Activated naive CD4-positive, alpha-beta T cell treated with anti-CD3 and anti-CD28 coated beads, Interleukin-2, amount 50 U/mL, for 72 hours (primary cell): ENCODE measurements around the gene CACNA1B. TPM values are rescaled to one million over a fixed set of nuclear protein-coding genes. Genes with fewer than 3 reads are reported as not detected.
A peak's percentile ranks its signal among the peaks of the same experiment; 100 is the strongest.

Experiments used
- ATAC-seq, 2 donors: fragments of 150-1000 bp; cut with Tn5 transposase; 2 replicates each; pipeline ENCODE4 v1.10.0; 2021; ENCODE audit warnings: mild to moderate bottlenecking in 2 of 2, moderate library complexity in 2 of 2
- DNase-seq, 2 donors: peaks; one replicate each; pipeline ENCODE4 v3.0.0; 2021 to 2022; ENCODE audit warnings: low spot score in 2 of 2
- H3K27ac Mint-ChIP-seq, 2 donors: one replicate each; pipeline ENCODE4 v1.8.0; 2022; ENCODE audit warnings: mild to moderate bottlenecking in 2 of 2, mixed read lengths in 2 of 2
- H3K36me3 Mint-ChIP-seq, 2 donors: one replicate each; pipeline ENCODE4 v1.8.0; 2022; ENCODE audit warnings: mixed read lengths in 2 of 2
- H3K9me3 Mint-ChIP-seq, 2 donors: one replicate each; pipeline ENCODE4 v1.8.0; 2022; ENCODE audit warnings: mixed read lengths in 2 of 2
- total RNA-seq, 2 donors: library from RNA; stranded (reverse); gene quantifications; one replicate each; pipeline ENCODE4 v1.2.3, GENCODE V29; 2022

Gene CACNA1B
- total RNA-seq, 2 donors from 2014 or later, result 0.04 to 0.07 TPM

DNA sequence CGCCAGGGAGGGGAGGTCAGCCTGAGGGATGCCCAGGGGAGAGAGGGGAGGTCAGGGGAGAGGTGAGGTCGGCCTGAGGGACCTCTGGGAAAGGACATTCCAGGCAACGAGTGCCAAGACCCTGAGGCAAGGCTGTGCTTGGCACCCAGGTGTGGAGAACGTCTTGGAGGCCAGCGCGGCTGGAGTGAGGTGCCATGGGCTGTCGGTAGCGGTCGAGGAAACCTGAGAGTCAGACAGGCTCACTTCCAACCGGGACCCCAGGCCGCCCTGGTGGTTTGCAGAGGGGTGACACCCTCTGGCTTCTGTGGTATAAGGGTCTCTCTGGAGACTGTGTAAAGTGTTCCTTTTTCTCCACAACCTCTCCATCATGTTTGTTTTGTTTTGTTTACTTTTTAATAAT, 82.9 kb downstream of the CACNA1B start:
- peaks cover 5% of the 10 kb centered on the region in 2 donors for H3K9me3 Mint-ChIP-seq
- ATAC-seq, result no peak
- no peaks in the 10 kb centered on the region for H3K36me3 Mint-ChIP-seq
- DNase-seq, result peak in 1 of 2 donors; percentile 23
- H3K27ac Mint-ChIP-seq, result no peak overlapping the region

DNA sequence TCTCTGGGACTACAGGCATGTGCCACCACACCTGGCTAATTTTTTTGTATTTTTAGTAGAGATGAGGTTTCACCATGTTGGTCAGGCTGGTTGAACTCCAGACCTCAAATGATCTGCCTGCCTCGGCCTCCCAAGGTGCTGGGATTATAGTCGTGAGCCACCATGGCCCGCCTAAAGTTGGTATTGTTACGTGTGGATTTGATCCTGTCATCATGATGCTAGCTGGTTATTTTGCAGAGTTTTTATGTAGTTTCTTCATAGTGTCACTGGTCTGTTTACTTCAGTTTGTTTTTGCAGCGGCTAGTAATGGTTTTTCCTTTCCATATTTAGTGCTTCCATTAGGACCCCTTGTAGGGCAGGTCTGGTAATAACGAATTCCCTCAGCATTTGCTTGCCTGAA, 85.9 kb downstream of the CACNA1B start:
- Mint-ChIP-seq H3K36me3 (no peaks in the 10 kb centered on the region), H3K9me3 (peaks cover 5% of the 10 kb centered on the region in 2 donors), H3K27ac (no peak overlapping the region)
- no peak for DNase-seq
- ATAC-seq, result no peak

DNA sequence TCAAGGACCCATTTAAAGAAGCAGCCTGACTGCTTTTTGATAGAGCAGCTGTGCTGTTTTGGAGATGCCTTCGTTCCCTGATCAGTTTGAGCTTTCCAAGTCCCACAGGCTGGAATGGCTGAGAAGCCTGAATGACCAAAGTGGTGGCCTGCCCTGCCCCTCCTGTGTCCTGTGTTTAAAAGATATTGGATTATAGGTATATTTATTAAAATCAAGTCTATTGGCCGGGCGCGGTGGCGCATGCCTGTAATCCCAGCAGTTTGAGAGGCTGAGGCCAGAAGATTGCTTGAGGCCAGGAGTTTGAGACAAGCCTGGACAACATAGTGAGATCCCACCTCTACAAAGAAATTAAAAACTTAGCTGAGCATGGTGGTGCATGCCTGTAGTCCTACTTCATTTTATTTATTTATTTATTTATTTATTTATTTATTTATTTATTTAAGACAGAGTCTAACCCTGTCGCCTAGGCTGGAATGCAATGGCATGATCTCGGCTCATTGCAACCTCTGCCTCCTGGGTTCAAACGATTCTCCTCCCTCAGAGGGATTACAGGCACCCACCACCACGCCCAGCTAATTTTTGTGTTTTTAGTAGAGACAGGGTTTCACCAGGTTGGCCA, 87.7 kb downstream of the CACNA1B start:
- Mint-ChIP-seq H3K27ac (no peak overlapping the region), H3K36me3 (no peaks in the 10 kb centered on the region), H3K9me3 (peaks cover 5% of the 10 kb centered on the region in 2 donors)
- ATAC-seq, result no peak
- no peak for DNase-seq

DNA sequence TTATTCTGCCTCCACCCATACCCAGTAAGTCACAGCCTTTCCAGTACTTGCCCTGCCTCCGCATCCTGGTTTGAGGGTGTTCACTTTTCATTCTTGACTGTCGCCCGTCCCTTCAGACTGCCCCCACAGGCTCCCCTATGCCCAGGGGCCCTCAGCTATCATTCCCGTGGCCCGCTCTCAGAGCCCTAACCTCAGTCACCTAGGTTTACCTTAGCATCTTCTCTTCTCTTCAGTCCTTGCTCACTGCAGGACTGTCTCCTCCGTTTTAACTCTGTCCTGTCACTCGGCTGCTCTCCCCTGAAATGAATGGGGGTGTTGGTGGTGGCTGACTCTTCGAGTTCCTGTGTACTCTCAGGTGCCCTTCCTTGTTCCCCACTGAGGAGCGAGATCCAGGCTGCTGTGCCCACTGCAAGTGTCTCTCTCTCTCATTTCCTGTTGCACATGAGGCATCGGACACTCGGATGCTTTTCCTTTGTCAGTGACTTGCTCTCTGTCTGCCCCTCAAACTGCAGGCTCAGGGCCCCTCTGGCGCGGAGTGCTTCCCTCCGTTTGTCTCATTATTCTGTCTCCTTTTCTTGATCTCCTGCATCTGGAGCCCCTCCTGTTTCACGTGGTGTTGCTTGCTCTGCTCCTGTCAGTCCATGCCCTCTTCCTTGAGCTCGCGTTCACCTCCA, 89.8 kb downstream of the CACNA1B start:
- no peaks in the 10 kb centered on the region for H3K36me3 Mint-ChIP-seq
- no peak for DNase-seq
- ATAC-seq, result no peak
- H3K27ac Mint-ChIP-seq, result no peak overlapping the region
- peaks cover 3 to 4% of the 10 kb centered on the region in 2 donors for H3K9me3 Mint-ChIP-seq

DNA sequence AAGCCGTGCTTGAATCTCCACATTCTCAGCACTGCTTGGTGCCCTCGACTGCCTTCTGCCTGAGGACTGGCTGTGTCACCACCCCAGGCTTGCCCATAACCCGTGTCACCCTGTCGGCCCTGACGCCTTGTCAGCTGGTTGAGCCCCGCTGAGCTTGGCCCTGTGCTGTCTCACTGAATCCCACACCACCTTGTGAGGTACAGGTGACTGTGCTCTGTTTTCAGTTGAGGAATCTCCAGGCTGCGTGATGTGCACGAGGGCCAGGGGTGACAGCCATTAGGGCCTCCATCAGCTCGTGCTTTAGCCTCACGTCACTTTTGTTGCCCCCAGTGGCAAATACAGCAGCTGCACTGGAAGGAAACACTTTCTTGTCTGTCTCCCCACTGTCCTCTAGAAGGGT, 90.7 kb downstream of the CACNA1B start:
- DNase-seq, result peak in 1 of 2 donors; percentile 38
- Mint-ChIP-seq H3K36me3 (no peaks in the 10 kb centered on the region), H3K9me3 (no peaks in the 10 kb centered on the region), H3K27ac (no peak overlapping the region)
- ATAC-seq, result no peak

GRCh38 chr9:137969008-137969407, 91.4 kb downstream of the CACNA1B start:
- no peaks in the 10 kb centered on the region for H3K36me3 Mint-ChIP-seq
- H3K27ac Mint-ChIP-seq, result no peak overlapping the region
- no peaks in the 10 kb centered on the region for H3K9me3 Mint-ChIP-seq
- DNase-seq (no peak), ATAC-seq (no peak)

- Mint-ChIP-seq H3K36me3 (no peaks in the 10 kb centered on the region), H3K9me3 (no peaks in the 10 kb centered on the region), H3K27ac (no peak overlapping the region)
- DNase-seq (no peak), ATAC-seq (no peak)
Measured at GRCh38 chr9:137969685-137970084, 92.1 kb downstream of the CACNA1B start.

GRCh38 chr9:137970098-137970497, 92.5 kb downstream of the CACNA1B start:
- Mint-ChIP-seq H3K27ac (no peak overlapping the region), H3K9me3 (no peaks in the 10 kb centered on the region), H3K36me3 (no peaks in the 10 kb centered on the region)
- no peak for ATAC-seq
- no peak for DNase-seq

- no peak for DNase-seq
- no peaks in the 10 kb centered on the region for H3K9me3 Mint-ChIP-seq
- no peak for ATAC-seq
Measured at GRCh38 chr9:137970686-137971476, 93.3 kb downstream of the CACNA1B start.

GRCh38 chr9:137971477-137972138, 94.0 kb downstream of the CACNA1B start:
- ATAC-seq, result no peak
- Mint-ChIP-seq H3K9me3 (no peaks in the 10 kb centered on the region), H3K36me3 (no peaks in the 10 kb centered on the region), H3K27ac (no peak overlapping the region)
- peak in 1 of 2 donors; percentile 37 for DNase-seq

More at GRCh38 chr9:137970686-137971476, 93.3 kb downstream of the CACNA1B start:
- Mint-ChIP-seq H3K27ac (no peak overlapping the region), H3K36me3 (no peaks in the 10 kb centered on the region)

DNA sequence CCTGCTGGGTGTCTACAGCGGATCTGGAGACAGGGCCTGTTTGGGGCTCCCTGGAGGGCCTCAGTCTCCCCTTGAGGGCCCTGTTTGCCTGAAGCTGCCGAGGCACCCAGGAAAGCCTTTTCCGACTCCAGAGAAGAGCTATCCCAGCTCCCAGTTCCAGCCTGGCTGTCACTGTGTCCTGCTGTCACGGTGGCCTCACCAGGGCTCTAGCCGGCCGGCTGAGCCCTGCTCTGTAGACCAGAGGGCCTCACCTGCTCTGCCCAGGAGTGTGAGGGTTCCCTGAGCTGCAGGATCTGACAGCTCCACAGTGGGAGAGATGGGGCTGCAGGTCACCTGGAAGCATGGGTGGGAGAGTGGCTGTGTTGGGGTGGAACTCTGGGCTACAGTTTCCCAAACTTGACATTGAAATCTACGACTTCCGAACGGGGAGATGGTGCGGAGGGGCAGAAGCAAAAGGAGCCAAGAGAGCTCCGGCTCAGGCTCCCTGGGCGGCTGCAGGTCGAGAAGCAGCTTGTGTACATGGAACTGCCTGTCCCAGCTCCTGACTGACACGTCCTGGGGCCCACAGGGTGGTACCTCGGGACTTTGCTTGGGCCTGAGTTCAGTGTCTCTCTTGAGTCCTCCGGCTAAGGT, 94.9 kb downstream of the CACNA1B start:
- H3K36me3 Mint-ChIP-seq, result no peaks in the 10 kb centered on the region
- no peaks in the 10 kb centered on the region for H3K9me3 Mint-ChIP-seq
- no peak for ATAC-seq
- H3K27ac Mint-ChIP-seq, result no peak overlapping the region
- peak in 1 of 2 donors; percentile 47 for DNase-seq

GRCh38 chr9:137972988-137973470, 95.4 kb downstream of the CACNA1B start:
- DNase-seq (peak in 1 of 2 donors; percentile 34), ATAC-seq (no peak)
- no peaks in the 10 kb centered on the region for H3K36me3 Mint-ChIP-seq

DNA sequence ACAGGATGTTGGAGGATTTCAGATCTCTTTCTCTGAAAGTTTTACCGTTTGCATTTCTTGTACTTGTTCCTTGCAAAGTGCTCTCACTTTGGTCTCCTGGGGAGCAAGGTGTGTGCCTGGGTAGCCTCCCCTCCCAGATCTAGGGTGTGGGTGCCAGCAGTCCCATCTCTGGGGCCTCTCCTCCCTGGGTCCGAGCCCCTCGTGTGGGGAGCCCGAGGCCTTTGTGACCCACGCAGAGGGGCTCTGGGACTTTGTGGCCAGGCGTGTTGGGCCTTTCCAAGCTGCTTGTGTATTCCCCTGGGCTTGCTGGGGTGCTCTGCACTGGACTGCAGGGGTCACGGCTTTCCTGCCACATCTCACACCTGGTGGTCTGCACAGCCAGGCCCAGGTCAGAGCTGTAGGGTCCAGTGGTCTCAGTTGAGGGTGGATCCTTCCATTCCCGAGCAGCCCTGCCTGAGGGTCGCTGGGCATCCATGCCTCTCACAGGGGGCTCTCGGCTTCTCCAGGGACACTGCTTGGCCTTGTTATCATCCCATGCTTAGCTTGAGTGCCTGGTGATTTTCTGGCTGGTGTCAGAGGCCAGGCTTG, 96.3 kb downstream of the CACNA1B start:
- ATAC-seq, result no peak
- Mint-ChIP-seq H3K27ac (no peak overlapping the region), H3K36me3 (no peaks in the 10 kb centered on the region), H3K9me3 (no peaks in the 10 kb centered on the region)
- peak in 1 of 2 donors; percentile 40 for DNase-seq

More at GRCh38 chr9:137972988-137973470, 95.4 kb downstream of the CACNA1B start:
- Mint-ChIP-seq H3K9me3 (no peaks in the 10 kb centered on the region), H3K27ac (no peak overlapping the region)

DNA sequence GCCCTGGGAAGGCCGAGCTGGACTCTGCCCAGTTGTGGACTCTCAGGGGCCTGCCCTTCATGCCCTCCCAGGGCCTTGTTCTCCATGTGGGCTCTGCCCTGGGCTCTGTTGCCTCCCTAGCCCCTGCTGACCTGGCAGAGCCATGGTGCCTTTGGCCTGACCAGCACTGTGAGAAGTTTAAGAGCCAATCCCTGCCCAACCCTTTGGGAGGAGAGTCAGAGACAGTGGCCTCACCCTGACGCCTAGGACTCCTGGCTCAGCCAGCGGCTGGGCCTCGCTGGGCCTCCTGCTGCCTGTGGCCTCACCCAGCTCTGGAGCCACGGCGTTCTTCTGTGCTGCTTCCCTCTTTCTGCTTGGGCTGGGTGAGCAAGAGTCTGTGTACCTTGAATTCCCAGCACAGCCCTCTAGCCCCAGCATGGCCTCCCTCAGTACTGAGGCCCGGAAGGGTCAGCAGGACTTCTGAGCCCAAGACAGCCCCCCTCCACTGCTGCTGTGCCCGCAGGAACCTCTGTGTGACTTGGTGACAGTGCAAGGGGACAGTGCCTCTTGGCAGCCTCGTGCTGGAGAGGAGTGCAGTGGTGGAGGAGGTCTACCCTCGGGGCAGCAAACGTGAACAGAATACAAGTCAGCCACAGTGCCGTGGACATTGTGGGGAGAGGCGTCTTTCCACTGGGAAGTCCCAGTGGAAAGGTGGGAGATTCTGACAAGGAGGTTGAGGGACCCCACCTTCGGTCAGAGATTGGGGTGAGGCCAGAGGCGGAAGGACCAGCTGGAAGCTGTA, 97.4 kb downstream of the CACNA1B start:
- Mint-ChIP-seq H3K36me3 (no peaks in the 10 kb centered on the region), H3K27ac (no peak overlapping the region), H3K9me3 (no peaks in the 10 kb centered on the region)
- DNase-seq (no peak), ATAC-seq (no peak)

GRCh38 chr9:137975527-137975913, 97.9 kb downstream of the CACNA1B start:
- Mint-ChIP-seq H3K27ac (no peak overlapping the region), H3K9me3 (no peaks in the 10 kb centered on the region), H3K36me3 (no peaks in the 10 kb centered on the region)
- ATAC-seq, result no peak
- DNase-seq, result no peak
